Progenitor cell of endocrine pancreas (in vitro differentiated cells): ENCODE results near the gene NDUFV1. TPM values are rescaled to one million over a fixed set of nuclear protein-coding genes. Genes with fewer than 3 reads are reported as not detected.

Experiments
- DNase-seq: peaks from one replicate; pipeline ENCODE4 v3.0.0; 2021; ENCODE audit warnings: low spot score; ENCODE audit not compliant: unreplicated experiment
- H3K27ac Mint-ChIP-seq: 2 replicates; pipeline ENCODE4 v1.8.0; 2021; ENCODE audit warnings: mild to moderate bottlenecking, moderate library complexity, mixed read lengths
- H3K27me3 Mint-ChIP-seq: 2 replicates; pipeline ENCODE4 v1.8.0; 2021; ENCODE audit warnings: mixed read lengths
- H3K36me3 Mint-ChIP-seq: 2 replicates; pipeline ENCODE4 v1.8.0; 2022; ENCODE audit warnings: mixed read lengths; ENCODE audit not compliant: insufficient read depth
- H3K4me1 Mint-ChIP-seq: 2 replicates; pipeline ENCODE4 v1.8.0; 2021; ENCODE audit warnings: low read depth, mixed read lengths
- H3K4me3 Mint-ChIP-seq: 2 replicates; pipeline ENCODE4 v1.8.0; 2021; ENCODE audit warnings: low read depth, mild to moderate bottlenecking, moderate library complexity, mixed read lengths
- H3K9me3 Mint-ChIP-seq: 2 replicates; pipeline ENCODE4 v1.8.0; 2021; ENCODE audit warnings: low read depth, mixed read lengths
- CTCF ChIP-seq: fragments of 200-600 bp; sonication (generic); IDR thresholded peaks from one replicate; pipeline ENCODE4 v1.5.0; 2021; ENCODE audit warnings: antibody characterized with exemption, mild to moderate bottlenecking; ENCODE audit not compliant: unreplicated experiment
- total RNA-seq: library from RNA; stranded (reverse); gene quantifications from 2 replicates; pipeline ENCODE4 v1.2.1, GENCODE V29; 2021

Gene NDUFV1
- total RNA-seq, 1 donor from 2014 or later = 137 TPM

GRCh38 chr11:67630228-67630942, 23.6 kb downstream of the NDUFV1 start:
- Mint-ChIP-seq H3K27ac (peak overlapping the region; percentile 96), H3K4me3 (peak overlapping the region; percentile 78)

GRCh38 chr11:67630943-67631331, 24.2 kb downstream of the NDUFV1 start:
- H3K4me3 Mint-ChIP-seq = peak overlapping the region; percentile 78
- H3K4me1 Mint-ChIP-seq = peaks cover 7% of the 10 kb centered on the region
- peaks cover 4% of the 10 kb centered on the region for H3K36me3 Mint-ChIP-seq
- H3K27ac Mint-ChIP-seq = peak overlapping the region; percentile 96
- H3K27me3 Mint-ChIP-seq = no peaks in the 10 kb centered on the region
- H3K9me3 Mint-ChIP-seq = peaks cover 6% of the 10 kb centered on the region
- DNase-seq = no peak
- no peak for TF ChIP-seq CTCF

More at GRCh38 chr11:67630228-67630942, 23.6 kb downstream of the NDUFV1 start:
- H3K4me1 Mint-ChIP-seq = peaks cover 7% of the 10 kb centered on the region
- peak; percentile 97 for DNase-seq
- H3K36me3 Mint-ChIP-seq = peaks cover 4% of the 10 kb centered on the region
- peaks cover 6% of the 10 kb centered on the region for H3K9me3 Mint-ChIP-seq
- peak; percentile 90 for TF ChIP-seq CTCF
- no peaks in the 10 kb centered on the region for H3K27me3 Mint-ChIP-seq

- Mint-ChIP-seq H3K4me1 (peaks cover 7% of the 10 kb centered on the region), H3K27ac (peak overlapping the region; percentile 96)
Observed at GRCh38 chr11:67631411-67631810, 24.7 kb downstream of the NDUFV1 start.

GRCh38 chr11:67631853-67632174, 25.1 kb downstream of the NDUFV1 start:
- Mint-ChIP-seq H3K27ac (no peak overlapping the region), H3K27me3 (no peaks in the 10 kb centered on the region), H3K4me3 (peak overlapping the region; percentile 53), H3K9me3 (peaks cover under 1% of the 10 kb centered on the region), H3K4me1 (peaks cover 7% of the 10 kb centered on the region), H3K36me3 (peaks cover under 1% of the 10 kb centered on the region)
- no peak for DNase-seq
- TF ChIP-seq CTCF = no peak

More at GRCh38 chr11:67631411-67631810, 24.7 kb downstream of the NDUFV1 start:
- no peak for DNase-seq
- peak overlapping the region; percentile 78 for H3K4me3 Mint-ChIP-seq
- peaks cover 4% of the 10 kb centered on the region for H3K36me3 Mint-ChIP-seq
- H3K27me3 Mint-ChIP-seq = no peaks in the 10 kb centered on the region
- peaks cover 4% of the 10 kb centered on the region for H3K9me3 Mint-ChIP-seq
- no peak for TF ChIP-seq CTCF

GRCh38 chr11:67632175-67632981, 25.6 kb downstream of the NDUFV1 start:
- Mint-ChIP-seq H3K4me1 (peaks cover 7% of the 10 kb centered on the region), H3K9me3 (no peaks in the 10 kb centered on the region), H3K27ac (no peak overlapping the region), H3K27me3 (no peaks in the 10 kb centered on the region), H3K4me3 (peak overlapping the region; percentile 53), H3K36me3 (no peaks in the 10 kb centered on the region)
- TF ChIP-seq CTCF = no peak
- no peak for DNase-seq
